ENCODE measurements around the gene ASZ1.
"Not testable (repeated sequence)": the region's sequence is repeated elsewhere in the genome, so short reads cannot be mapped to it uniquely, and the experiment has no call there.

ASZ1 gene, protein sequence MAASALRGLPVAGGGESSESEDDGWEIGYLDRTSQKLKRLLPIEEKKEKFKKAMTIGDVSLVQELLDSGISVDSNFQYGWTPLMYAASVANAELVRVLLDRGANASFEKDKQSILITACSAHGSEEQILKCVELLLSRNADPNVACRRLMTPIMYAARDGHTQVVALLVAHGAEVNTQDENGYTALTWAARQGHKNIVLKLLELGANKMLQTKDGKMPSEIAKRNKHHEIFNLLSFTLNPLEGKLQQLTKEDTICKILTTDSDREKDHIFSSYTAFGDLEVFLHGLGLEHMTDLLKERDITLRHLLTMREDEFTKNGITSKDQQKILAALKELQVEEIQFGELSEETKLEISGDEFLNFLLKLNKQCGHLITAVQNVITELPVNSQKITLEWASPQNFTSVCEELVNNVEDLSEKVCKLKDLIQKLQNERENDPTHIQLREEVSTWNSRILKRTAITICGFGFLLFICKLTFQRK

DNA sequence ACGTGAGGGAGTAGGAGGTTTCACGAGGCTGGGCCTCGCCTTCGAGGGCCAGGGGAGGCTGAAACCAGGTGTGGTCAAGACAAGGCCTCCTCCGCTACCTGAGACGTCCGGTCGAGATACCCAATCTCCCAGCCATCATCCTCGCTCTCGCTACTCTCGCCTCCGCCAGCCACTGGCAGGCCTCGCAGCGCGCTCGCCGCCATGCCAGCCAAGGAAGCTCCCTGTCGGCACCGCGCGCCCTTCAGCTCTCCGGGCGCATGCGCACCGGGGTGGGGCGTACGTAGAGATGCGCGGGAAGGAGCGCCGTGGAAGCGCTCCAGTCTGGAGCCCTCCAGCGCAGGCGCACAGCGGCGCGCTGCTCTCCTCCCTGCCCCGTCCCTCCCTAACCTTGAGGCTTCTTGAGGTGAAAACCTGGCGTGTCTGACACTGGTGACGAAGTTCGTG lies at the start of gene ASZ1:
ASZ1 (minus strand) TSS at position 236 of the 444 bp plus-strand sequence; CDS start at position 203, 33 bp downstream.
- no peak for DNase-seq (ENCODE audit: low read depth)

DNA sequence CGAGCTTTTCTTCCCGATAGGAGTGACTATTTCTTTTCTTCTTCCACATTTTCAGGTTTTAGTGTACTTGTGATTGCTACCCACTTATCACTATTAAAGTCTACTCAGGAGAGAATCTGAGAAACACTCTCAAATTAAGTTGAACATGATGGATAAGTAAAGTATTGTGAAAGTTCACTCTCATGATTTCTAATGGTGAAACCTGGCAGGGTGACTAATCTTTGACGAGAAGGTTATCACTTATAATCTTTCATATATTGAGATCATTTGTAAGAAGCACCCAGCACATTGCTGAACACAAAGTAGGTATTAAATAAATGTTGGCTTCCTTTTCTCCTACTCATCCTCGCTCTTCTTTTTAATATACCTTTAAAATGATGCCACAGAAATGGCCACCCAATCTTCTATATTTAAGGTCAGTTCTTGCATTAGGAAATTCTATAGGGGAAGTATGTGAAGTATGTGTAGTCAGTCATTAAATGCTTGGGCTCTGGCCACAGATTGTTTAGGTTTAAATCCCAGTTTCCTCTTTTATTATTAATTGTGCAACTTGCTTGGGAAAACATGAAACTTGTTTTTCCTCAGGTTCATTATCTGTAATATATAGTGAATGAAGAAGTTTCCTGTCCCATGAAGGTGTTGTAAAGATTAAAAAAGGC lies 49.4 kb upstream of the ASZ1 start:
- DNase-seq (ENCODE audit: low read depth): no peak

DNA sequence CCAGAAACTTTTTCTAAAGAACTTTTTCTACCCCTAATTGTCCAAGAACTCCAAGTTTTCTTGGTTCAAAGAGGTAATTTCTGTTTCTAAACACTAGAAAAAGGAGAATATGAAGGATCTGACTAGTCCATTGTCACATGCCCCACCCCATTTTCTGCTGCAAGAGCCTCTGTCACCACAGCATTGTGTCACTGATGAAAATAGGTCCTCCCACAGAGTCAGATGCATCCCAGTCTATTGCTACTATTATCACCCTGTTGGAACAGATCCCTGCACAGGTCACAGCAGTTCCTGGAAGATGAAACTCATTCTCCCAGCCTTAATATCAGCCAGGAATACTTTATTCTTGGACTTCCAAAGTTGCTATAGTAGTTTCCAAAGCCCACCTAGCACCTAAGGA lies 45.0 kb upstream of the ASZ1 start:
- DNase-seq (ENCODE audit: low read depth): no peak

DNA sequence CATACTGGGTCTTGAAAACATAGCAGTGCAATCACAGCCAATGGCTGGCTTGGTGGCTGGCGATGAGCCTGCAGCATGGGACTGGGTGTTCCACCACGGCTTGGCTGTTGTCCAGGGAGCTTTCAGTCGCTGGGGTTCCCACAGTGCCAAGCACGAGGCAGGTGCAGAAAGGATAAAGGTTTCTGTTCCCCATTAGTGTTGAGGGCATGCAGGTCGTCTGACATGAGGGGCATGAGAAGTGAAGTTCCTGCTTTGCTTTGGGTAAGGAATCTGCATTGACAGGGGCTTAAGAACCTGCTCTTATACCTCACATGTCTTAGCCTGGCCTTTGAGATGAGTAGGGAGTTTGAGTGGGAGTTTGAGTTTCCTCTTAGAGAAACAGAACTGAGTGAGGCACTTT lies 43.5 kb upstream of the ASZ1 start:
- DNase-seq (ENCODE audit: low read depth): no peak

DNA sequence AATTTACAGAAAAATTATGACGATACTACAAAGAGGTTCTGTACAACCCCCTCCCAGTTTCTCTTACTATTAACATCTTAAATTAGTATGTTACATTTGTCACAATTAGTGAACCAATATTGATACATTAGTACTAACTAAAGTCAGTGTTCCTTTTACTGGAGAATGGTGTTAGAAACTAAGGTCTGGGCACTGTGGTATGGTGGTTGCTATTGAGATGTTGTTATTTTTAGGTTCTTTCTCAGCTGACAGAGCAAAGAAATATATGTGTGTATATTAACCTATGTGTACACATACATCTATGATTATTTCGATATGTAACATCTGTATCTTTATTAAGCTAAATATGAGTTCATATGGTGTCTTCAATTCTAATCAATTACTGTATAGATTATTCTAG lies 40.9 kb upstream of the ASZ1 start:
- no peak for DNase-seq (ENCODE audit: low read depth)

DNA sequence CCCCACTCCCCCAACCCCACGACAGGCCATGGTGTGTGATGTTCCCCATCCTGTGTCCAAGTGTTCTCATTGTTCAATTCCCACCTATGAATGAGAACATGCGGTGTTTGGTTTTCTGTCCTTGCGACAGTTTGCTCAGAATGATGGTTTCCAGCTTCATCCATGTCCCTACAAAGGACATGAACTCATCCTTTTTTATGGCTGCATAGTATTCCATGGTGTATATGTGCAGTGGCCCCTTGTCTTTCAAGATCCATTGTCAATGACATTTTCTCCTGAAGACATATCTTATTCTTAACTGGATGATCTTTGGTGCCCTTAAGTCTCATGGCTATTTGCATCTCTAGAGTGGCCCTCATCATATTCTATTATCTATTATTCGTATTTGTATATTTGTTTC lies 33.5 kb upstream of the ASZ1 start:
- DNase-seq (ENCODE audit: low read depth): not testable (repeated sequence)

DNA sequence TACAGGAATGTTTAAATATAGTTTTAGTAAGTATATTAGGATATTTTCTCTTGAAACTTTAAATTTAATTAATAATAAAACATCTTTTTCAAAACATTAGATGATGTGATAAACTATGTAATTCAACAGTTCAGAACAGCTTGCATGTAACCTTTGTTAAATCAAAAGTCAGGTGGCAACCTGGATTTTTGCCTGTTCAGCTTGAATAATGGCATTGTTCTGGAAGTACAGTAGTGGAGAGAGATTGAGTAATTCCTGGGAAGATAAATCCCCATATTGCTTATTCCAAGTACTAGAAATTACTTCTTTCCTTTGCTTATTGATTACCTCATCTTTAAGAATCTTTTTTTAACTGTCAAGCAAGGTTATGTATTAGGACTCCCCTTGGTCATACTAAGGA lies 32.4 kb upstream of the ASZ1 start:
- no peak for DNase-seq (ENCODE audit: low read depth)

DNA sequence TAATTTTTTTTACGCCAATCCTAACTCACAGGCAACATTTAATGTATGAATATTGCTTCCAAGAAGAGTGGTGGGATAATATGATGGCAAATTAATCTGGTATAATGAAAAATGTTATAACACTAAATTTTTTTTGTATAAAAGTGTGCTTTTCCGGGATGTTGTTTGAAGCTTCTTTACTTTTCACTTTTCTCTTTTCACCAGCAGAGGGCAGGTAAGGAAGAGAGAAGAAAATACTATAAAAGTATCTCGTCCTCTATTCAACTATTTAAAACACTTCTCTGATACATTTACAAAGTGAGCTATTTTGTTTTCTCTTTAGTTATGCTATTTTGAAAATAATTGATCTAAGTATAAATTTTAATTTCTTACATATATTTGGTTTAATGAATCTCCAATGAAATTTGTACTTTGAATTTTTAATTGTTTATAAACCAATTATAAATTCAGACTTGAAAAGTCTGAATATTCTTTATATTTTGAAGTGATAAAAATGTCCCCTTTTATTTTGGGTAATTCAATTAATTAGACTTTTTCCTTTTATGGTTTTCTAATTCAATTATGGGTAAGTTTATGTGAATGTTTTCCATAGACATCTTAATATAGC lies 31.8 kb upstream of the ASZ1 start:
- no peak for DNase-seq (ENCODE audit: low read depth)

DNA sequence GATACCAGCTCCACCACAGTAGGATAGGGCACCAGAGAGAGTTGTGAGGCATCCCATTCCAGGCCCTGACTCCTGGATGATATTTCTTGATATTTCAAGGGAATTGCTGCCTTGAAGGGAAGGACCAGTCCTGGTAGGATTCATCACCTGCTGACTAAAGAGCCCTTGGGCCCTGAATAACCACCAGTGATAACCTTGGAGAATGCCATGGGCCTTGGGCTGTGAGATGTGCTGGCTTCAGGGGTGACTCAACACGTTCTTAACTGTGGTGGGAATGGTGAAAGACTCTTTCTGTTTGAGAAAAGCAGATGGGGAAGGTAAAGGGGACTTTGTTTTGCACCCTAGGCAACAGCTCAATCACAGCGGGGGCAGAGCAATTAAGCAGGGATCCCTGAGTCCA lies 21.4 kb upstream of the ASZ1 start:
- no peak for DNase-seq (ENCODE audit: low read depth)

DNA sequence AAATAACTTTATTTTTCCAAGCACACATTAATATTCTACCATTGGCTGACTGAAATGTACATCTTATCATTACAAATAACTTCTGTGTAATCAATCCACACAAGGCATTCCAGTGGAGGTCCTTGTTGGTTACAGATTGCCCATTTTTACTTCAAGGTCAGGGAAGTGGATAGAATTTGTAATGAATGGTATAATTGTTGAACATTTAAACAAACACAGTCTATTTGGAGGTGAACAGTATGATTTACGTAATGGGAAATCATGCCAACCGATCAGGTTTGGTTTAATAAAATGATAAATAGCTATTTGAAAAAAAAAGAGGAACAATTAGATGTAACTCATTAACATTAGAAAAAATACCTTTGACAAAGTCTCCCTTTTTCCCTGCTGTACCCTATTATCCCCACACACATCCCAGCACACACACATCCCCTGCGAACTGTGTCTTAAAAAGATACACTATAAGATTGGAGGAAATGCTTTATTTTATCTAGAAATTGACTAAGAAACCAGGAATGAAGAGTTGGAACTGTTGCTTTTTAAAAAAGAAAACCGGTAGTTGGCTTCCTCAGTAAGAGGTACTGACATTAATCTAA lies 19.0 kb upstream of the ASZ1 start:
- DNase-seq (ENCODE audit: low read depth): no peak

DNA sequence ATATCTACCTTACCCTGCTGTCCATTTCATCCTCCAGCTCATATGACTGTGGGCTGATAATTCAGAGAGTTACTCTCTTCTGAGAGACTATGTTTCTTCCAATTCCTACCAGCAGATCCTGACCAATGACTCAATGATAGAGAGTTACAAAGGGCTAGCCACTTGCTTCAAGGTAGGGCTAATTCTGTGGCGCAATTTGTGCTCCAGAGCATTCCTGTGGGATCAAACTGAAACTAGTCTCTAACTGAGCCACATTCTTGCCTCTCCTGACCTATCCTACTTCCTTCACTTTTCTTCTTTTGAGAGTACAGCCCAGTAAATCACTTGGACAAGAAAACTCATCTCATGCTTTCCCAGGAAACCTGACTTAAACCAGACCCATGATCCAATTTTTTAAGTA lies 17.9 kb upstream of the ASZ1 start:
- DNase-seq (ENCODE audit: low read depth): no peak

DNA sequence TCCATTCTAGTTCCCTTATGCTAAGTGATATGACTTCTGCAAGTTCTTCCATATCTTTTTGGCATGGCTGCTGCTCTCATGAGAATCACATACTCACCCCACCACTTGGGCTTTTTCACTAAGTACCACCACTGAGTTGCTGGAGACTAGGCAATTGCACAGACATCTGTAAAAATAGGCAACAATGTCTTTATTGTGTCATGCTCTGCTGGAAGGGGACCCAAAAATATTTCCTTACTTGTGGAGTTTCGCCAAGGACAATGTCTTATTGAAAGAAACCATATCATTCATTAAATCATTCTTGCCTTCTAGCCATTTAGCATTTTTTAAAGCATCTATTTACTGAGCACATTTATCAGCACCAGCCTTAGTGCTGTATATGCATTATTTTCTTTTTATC lies 17.4 kb upstream of the ASZ1 start:
- DNase-seq (ENCODE audit: low read depth): no peak

DNA sequence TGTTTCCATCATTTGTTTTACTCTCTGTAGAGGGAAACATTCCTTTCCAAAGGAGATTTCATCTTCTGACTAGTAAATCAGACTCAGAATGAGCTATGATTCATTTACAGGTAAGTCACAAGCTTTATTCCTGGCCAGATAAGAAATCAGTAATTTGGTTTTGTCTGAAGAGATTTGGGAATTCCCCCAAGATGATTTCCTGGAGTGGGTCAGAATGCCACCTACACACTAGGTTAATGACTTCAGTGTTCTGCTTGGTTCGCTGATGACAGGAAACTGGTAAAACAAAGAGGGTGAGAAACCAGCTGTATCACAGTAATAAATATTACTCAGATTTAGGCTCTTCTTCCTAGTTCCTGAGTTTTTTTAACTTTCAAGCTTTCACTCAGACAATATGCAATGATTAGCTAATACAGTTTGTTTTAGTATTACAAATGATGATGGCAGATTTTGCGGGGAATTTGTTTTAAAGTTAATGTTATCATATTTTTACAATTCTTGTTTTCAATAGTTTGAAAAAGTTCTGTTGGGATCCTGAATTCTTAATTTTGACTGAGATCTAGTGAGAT lies 8.3 kb upstream of the ASZ1 start:
- no peak for DNase-seq (ENCODE audit: low read depth)

DNA sequence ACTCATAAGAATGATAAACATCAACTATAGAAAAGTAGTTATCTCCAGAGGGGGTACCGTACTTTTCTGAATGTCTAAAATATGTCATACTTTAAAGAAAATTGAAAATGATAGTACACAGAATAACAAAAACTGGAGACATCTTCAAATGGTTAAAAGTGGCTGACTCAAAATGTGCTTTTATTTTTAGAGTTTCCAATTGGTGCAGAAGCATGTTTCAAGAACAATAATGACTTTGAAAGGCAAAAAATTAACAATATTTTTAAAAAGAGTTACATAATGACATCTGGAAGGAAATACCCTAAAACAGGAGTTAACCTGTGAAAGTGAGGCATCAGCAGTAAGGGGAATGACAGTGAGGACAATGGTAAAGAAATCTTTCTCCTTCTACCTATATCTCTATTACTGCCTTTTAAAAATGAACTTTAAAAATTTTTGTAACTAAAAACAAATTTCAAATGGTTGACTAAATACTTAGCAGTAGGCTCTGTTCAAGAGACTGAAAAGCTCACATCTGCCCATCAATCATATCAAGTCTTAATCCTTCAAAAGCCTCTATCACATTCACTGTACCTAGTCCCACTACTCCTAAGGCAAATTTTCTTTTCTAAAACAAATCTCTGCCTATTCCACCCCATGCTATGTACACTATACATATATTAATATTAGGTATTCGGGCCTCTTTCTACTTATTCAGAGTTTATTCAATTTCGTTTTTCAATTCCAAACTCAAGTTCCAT lies 3.0 kb downstream of the ASZ1 start:
- no peak for DNase-seq (ENCODE audit: low read depth)

DNA sequence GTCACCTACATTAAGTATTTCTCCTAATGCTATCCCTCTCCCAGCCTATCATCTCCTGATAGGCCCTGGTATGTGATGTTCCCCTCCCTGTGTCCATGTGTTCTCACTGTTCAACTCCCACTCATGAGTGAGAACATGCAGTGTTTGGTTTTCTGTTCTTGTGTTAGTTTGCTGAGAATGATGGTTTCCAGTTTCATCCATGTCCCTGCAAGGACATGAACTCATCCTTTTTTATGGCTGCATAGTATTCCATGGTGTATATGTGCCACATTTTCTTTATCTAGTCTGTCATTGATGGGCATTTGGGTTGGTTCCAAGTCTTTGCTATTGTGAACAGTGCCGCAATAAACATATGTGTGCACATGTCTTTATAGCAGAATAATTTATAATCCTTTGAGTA lies 12.7 kb downstream of the ASZ1 start:
- not testable (repeated sequence) for DNase-seq (ENCODE audit: low read depth)

DNA sequence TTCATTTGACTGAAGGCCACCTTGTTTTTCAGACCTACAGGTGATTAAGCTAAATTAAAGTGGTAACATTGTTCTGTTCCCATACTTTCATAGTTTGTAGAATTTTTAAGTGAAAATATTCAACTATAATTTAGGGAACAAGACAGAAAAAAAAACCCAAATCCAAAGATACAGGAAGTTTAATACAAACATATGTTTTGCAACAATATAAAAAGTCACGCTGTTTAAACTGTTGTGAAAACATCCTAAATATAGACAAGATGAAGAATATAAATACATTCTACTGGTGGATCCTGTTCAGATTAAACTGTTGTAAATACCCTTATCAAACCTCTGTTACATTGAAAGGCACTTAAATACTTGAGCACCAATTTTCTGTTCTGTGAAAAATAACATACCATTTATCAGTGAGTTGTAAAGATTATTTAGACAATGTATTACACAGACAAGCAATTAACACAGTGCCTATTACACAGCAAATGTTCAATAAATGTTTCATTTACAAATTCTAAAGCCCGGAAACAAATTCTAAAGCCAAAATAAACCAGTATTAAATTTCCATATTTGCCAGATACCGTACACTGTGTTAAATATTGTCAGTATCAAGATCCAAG lies 14.2 kb downstream of the ASZ1 start:
- no peak for DNase-seq (ENCODE audit: low read depth)

DNA sequence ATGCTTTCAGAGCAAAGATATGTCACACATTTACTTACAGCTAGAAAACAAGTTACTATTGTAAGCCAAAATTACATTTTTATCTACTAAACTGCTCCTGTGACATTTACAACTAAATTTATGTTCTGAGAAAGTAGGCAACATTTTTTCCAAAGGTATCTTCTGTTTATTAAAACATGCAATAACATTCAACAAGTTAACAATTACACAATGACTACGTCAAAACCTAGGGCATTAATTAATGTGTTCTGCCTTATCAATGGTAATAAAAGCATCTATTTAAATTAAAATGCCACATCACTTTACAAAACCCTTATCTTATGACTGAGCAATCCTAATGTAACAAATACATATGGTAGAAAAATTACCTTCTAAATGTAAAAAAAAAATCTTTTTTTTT lies 14.9 kb downstream of the ASZ1 start:
- DNase-seq (ENCODE audit: low read depth): no peak

DNA sequence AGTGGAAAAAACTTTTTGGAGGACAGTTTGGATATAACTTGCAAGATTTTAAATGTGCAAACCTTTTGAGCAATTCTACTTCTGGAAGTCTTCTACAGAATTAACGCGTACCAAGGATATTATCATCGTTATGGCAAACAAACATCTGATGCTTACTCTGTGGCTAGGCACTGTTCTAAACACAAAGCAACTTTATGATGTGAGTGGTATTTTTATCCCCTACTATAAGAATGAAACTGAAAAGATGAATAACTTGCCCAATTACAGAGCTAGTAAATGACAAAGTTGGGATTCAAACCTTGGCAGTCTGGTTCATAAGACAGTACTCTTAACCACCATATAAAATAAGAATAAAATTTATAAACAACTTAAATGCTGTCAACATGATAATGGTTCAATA lies 15.8 kb downstream of the ASZ1 start:
- DNase-seq (ENCODE audit: low read depth): no peak

DNA sequence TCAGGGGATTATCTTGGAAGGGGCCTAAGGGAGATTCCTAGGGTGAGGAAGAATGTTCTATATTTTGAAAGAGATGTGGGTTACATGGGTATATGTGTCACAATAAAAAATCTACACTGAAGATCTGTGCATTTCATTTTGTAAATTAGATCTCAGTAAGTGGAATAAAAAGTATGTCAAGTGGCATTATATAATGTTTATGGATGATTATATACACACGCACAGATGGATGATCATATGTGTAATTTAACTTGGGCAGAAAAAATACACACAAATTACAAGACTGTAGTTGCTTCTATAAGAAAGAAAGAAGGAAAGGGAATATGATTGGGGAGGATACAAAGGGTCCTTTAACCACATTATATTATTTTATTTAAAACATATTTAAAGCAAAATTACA lies 18.5 kb downstream of the ASZ1 start:
- DNase-seq (ENCODE audit: low read depth): no peak

DNA sequence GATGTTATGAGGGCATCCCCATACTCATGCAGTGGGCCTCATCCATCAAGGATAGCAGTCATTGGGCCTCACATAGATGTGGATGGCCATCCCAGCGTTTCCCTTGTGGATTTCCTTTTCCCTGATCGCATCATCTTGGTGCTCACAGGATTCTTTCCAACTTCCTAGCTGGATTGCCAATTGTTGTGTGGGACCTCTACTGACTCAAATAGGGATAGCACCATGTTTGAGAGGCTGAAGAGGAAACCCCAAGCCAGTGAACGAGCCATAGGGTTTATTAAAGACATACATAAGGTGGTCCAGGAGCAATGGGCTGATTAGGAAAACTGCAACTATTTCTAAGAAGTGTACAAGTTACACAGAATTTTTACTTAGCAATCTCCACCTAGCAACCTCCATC lies 21.8 kb downstream of the ASZ1 start:
- no peak for DNase-seq (ENCODE audit: low read depth)

DNA sequence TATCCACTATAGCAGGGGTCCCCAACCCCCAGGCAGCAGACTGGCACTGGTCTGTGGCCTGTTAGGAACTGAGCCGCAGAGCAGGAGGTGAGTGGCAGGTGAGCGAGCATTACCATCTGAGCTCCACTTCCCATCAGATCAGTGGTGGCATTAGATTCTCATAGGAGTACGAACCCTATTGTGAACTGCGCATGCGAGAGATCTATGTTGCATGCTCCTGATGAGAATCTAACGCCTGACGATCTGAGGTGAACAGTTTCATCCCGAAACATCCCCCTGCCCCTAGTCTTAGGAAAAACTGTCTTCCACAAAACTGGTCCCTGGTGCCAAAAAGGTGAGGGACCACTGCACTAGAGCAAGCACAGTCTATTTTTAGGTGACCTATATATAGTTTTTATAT lies 23.6 kb downstream of the ASZ1 start:
- no peak for DNase-seq (ENCODE audit: low read depth)

Measured in activated T-cell treated with anti-CD3 and anti-CD28 coated beads for 48 hours (primary cell).